Measurements from ENCODE around the gene CNOT4.
"Not testable (repeated sequence)": the region's sequence is repeated elsewhere in the genome, so short reads cannot be mapped to it uniquely, and the experiment has no call there.

Gene CNOT4

DNA sequence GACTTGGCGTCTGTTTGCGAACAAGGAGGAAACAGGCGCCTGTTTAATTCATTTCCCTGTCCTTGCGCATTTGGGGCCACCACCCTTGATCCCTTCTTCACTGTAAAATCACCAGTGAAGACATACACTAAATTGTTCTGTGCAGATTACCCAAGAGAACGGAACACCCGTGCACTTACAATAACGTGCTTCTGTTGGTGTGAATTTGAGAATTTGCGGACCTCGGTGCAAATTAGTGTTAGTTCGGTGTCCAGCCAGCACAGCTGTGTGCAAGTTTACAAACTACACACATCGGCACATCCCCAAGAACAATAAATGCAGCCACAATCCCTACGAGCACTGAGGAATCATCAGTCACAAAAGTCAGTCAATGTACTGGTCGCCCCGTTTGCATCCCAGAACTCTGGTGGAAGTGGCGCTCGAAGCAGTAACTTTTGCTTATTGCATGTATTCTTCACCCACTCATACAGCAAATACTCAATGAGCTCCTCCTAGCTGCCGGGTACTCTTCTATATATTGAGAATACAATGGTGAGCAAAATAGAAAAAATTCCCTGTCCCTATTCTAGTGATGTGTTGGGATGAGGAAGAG is 786 bp upstream of the CNOT4 start:
- H3K27me3 ChIP-seq (ENCODE audit: control insufficient read depth, insufficient read depth, low read length): no peaks in the 10 kb centered on the region
- H3K4me2 ChIP-seq (ENCODE audit: low read length): peak overlapping the region; percentile 98
- peak overlapping the region; percentile 99 for H3K9ac ChIP-seq (ENCODE audit: low read depth, low read length)
- H3K36me3 ChIP-seq (ENCODE audit: insufficient read depth, low read length): no peaks in the 10 kb centered on the region
- peaks cover 23% of the 10 kb centered on the region for H3K4me1 ChIP-seq (ENCODE audit: control insufficient read depth, insufficient read depth, low read length)
- peak overlapping the region; percentile 99 for H3K4me3 ChIP-seq (ENCODE audit: low read length)
- H3K9me3 ChIP-seq (replicated peaks; ENCODE audit: low read length): no peaks in the 10 kb centered on the region

- H3K36me3 ChIP-seq (ENCODE audit: insufficient read depth, low read length): no peaks in the 10 kb centered on the region
- H3K4me3 ChIP-seq (ENCODE audit: low read length): peak overlapping the region; percentile 99
- H3K27me3 ChIP-seq (ENCODE audit: control insufficient read depth, insufficient read depth, low read length): no peaks in the 10 kb centered on the region
- peak overlapping the region; percentile 99 for H3K9ac ChIP-seq (ENCODE audit: low read depth, low read length)
- no peaks in the 10 kb centered on the region for H3K9me3 ChIP-seq (replicated peaks; ENCODE audit: low read length)
- peaks cover 23% of the 10 kb centered on the region for H3K4me1 ChIP-seq (ENCODE audit: control insufficient read depth, insufficient read depth, low read length)
- H3K4me2 ChIP-seq (ENCODE audit: low read length): peak overlapping the region; percentile 91
Measured at GRCh38 chr7:135509589-135509838, 388 bp downstream of the CNOT4 start.

DNA sequence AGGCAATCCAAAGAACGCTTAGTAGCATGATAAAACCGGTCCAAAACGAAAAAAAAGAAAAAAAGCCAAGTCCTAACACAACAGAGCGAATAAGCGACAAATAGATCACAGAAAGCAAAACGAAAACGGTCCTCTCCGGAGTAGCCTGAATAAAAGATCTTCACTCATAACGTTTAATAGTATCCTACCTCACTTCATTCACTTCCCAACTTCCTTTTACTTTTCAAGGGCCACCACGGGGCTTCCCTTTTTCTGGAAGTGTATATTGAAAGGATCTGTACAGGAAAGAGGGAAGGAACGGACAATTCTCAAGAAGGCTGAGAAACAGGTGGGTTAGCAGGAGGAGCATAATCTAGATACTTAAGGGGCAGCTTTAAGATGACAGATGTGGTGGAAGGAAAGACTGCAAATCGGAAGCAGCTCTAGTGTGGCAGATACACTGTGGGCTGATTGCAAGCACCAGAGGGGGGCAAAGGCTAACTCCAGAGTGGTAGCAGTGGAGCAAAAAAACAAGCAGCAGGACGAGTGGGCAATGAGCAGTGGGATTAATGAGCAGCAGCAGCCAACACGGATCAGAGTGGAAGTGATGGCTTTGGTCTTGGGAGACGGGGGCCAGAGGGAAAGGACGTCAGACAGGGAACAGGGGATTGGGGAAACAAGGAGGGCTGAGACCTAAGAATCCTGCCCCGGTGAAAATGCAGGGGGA is 866 bp downstream of the CNOT4 start:
- peak overlapping the region; percentile 91 for H3K4me2 ChIP-seq (ENCODE audit: low read length)
- peak overlapping the region; percentile 99 for H3K9ac ChIP-seq (ENCODE audit: low read depth, low read length)
- H3K4me1 ChIP-seq (ENCODE audit: control insufficient read depth, insufficient read depth, low read length): peaks cover 23% of the 10 kb centered on the region
- H3K36me3 ChIP-seq (ENCODE audit: insufficient read depth, low read length): no peaks in the 10 kb centered on the region
- H3K4me3 ChIP-seq (ENCODE audit: low read length): peak overlapping the region; percentile 99
- no peaks in the 10 kb centered on the region for H3K27me3 ChIP-seq (ENCODE audit: control insufficient read depth, insufficient read depth, low read length)
- no peaks in the 10 kb centered on the region for H3K9me3 ChIP-seq (replicated peaks; ENCODE audit: low read length)

DNA sequence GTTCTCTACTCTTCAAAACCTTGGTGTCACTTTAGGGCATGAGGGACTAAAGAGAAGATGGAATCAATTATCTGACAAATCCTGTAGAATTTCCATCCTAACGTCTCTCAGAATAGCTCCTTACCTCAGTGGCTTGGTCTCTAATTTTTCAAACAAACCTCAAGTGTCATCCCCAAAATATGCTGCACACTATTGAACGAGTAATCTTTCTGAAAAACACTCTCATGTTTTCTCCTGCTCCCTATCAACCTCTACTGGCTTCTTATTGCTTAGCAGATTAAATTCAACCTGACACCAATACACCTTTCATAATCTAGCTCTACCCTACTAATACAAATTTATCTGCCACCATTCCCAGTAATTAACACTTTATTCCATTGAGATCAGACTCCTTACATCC is 8.5 kb downstream of the CNOT4 start:
- Histone ChIP-seq H3K27me3 (ENCODE audit: control insufficient read depth, insufficient read depth, low read length) (no peaks in the 10 kb centered on the region), H3K4me2 (ENCODE audit: low read length) (no peak overlapping the region), H3K9ac (ENCODE audit: low read depth, low read length) (no peak overlapping the region), H3K4me1 (ENCODE audit: control insufficient read depth, insufficient read depth, low read length) (no peaks in the 10 kb centered on the region), H3K36me3 (ENCODE audit: insufficient read depth, low read length) (no peaks in the 10 kb centered on the region), H3K9me3 (replicated peaks; ENCODE audit: low read length) (no peaks in the 10 kb centered on the region), H3K4me3 (ENCODE audit: low read length) (no peak overlapping the region)

- Histone ChIP-seq H3K9ac (ENCODE audit: low read depth, low read length) (no peak overlapping the region), H3K4me1 (ENCODE audit: control insufficient read depth, insufficient read depth, low read length) (no peaks in the 10 kb centered on the region)
Measured at GRCh38 chr7:135499818-135500217, 10.1 kb downstream of the CNOT4 start.

DNA sequence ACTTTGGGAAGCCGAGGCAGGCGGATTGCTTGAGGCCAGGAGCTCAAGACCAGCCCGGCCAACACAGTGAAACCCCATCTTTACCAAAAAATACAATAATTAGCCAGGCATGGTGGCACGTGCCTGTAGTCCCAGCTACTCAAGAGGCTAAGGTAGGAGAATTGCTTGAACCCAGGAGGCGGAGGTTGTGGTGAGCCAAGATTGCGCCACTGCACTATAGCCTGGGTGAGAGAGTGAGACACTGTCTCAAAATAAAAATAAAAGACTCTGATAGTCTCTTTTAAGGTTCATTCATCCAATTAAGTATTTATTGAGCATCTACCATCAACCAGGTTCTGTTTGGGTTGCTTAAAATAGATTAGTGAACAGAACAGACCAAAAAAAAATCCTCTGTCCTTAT is 12.7 kb downstream of the CNOT4 start:
- H3K36me3 ChIP-seq (ENCODE audit: insufficient read depth, low read length): not testable (repeated sequence)

More at GRCh38 chr7:135499818-135500217, 10.1 kb downstream of the CNOT4 start:
- Histone ChIP-seq H3K27me3 (ENCODE audit: control insufficient read depth, insufficient read depth, low read length) (no peaks in the 10 kb centered on the region), H3K4me3 (ENCODE audit: low read length) (no peak overlapping the region), H3K9me3 (replicated peaks; ENCODE audit: low read length) (no peaks in the 10 kb centered on the region), H3K36me3 (ENCODE audit: insufficient read depth, low read length) (no peaks in the 10 kb centered on the region), H3K4me2 (ENCODE audit: low read length) (no peak overlapping the region)

GRCh38 chr7:135493362-135493761 is 16.5 kb downstream of the CNOT4 start:
- no peak overlapping the region for H3K9ac ChIP-seq (ENCODE audit: low read depth, low read length)
- peaks cover 5% of the 10 kb centered on the region for H3K4me1 ChIP-seq (ENCODE audit: control insufficient read depth, insufficient read depth, low read length)
- H3K36me3 ChIP-seq (ENCODE audit: insufficient read depth, low read length): no peaks in the 10 kb centered on the region
- no peaks in the 10 kb centered on the region for H3K27me3 ChIP-seq (ENCODE audit: control insufficient read depth, insufficient read depth, low read length)
- no peaks in the 10 kb centered on the region for H3K9me3 ChIP-seq (replicated peaks; ENCODE audit: low read length)
- H3K4me2 ChIP-seq (ENCODE audit: low read length): no peak overlapping the region
- no peak overlapping the region for H3K4me3 ChIP-seq (ENCODE audit: low read length)

More for the DNA sequence above, 12.7 kb downstream of the CNOT4 start:
- not testable (repeated sequence) for H3K4me1 ChIP-seq (ENCODE audit: control insufficient read depth, insufficient read depth, low read length); H3K4me2 ChIP-seq (ENCODE audit: low read length); H3K9ac ChIP-seq (ENCODE audit: low read depth, low read length); H3K4me3 ChIP-seq (ENCODE audit: low read length); H3K27me3 ChIP-seq (ENCODE audit: control insufficient read depth, insufficient read depth, low read length); H3K9me3 ChIP-seq (replicated peaks; ENCODE audit: low read length)

DNA sequence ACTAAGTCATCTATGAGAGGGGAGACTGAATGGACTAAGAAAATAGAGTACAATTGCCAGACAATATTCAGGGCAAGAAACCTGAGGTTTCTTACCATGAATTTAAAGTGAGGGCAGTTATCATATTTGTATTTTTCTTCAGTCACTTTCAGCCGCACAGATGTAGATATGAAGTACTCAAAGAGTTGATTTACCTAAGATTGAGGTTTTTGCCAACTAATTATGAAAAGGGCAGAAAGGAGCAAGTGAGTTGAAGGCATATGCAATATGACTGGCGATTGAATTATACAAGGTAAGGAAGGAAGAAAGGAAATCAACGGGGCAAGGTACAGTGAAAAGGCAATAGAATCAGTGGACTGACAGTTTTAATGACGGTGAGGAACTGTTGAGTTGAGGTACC is 17.8 kb downstream of the CNOT4 start:
- H3K36me3 ChIP-seq (ENCODE audit: insufficient read depth, low read length): no peaks in the 10 kb centered on the region
- H3K27me3 ChIP-seq (ENCODE audit: control insufficient read depth, insufficient read depth, low read length): no peaks in the 10 kb centered on the region
- no peak overlapping the region for H3K4me2 ChIP-seq (ENCODE audit: low read length)
- H3K9ac ChIP-seq (ENCODE audit: low read depth, low read length): no peak overlapping the region
- peaks cover 5% of the 10 kb centered on the region for H3K4me1 ChIP-seq (ENCODE audit: control insufficient read depth, insufficient read depth, low read length)
- no peaks in the 10 kb centered on the region for H3K9me3 ChIP-seq (replicated peaks; ENCODE audit: low read length)
- no peak overlapping the region for H3K4me3 ChIP-seq (ENCODE audit: low read length)

DNA sequence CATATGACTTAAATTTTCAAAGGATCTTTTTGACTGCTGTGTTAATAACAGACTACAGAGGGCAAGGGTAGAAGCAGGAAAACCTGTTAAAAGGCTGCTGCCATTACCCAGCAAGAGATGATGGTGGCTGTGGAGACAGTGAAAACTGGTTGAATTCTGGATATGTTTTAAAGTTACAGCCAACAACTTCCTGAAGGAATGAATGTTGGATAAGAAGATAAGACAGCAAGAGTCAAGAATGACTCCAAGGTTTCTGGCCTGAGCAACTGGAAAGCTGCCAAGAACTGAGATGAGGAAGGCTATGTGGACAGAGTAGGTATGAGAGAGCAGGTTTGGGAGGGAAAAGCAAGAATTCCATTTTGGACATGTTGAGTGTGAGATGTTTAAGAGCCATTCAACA is 19.1 kb downstream of the CNOT4 start:
- Histone ChIP-seq H3K36me3 (ENCODE audit: insufficient read depth, low read length) (no peaks in the 10 kb centered on the region), H3K9me3 (replicated peaks; ENCODE audit: low read length) (no peaks in the 10 kb centered on the region), H3K4me3 (ENCODE audit: low read length) (no peak overlapping the region), H3K9ac (ENCODE audit: low read depth, low read length) (no peak overlapping the region), H3K4me2 (ENCODE audit: low read length) (no peak overlapping the region), H3K4me1 (ENCODE audit: control insufficient read depth, insufficient read depth, low read length) (peaks cover 11% of the 10 kb centered on the region), H3K27me3 (ENCODE audit: control insufficient read depth, insufficient read depth, low read length) (no peaks in the 10 kb centered on the region)

- Histone ChIP-seq H3K36me3 (ENCODE audit: insufficient read depth, low read length) (no peaks in the 10 kb centered on the region), H3K4me2 (ENCODE audit: low read length) (no peak overlapping the region), H3K9ac (ENCODE audit: low read depth, low read length) (no peak overlapping the region), H3K4me1 (ENCODE audit: control insufficient read depth, insufficient read depth, low read length) (peaks cover 11% of the 10 kb centered on the region), H3K27me3 (ENCODE audit: control insufficient read depth, insufficient read depth, low read length) (no peaks in the 10 kb centered on the region), H3K4me3 (ENCODE audit: low read length) (no peak overlapping the region), H3K9me3 (replicated peaks; ENCODE audit: low read length) (no peaks in the 10 kb centered on the region)
Measured at GRCh38 chr7:135489791-135490190, 20.1 kb downstream of the CNOT4 start.

DNA sequence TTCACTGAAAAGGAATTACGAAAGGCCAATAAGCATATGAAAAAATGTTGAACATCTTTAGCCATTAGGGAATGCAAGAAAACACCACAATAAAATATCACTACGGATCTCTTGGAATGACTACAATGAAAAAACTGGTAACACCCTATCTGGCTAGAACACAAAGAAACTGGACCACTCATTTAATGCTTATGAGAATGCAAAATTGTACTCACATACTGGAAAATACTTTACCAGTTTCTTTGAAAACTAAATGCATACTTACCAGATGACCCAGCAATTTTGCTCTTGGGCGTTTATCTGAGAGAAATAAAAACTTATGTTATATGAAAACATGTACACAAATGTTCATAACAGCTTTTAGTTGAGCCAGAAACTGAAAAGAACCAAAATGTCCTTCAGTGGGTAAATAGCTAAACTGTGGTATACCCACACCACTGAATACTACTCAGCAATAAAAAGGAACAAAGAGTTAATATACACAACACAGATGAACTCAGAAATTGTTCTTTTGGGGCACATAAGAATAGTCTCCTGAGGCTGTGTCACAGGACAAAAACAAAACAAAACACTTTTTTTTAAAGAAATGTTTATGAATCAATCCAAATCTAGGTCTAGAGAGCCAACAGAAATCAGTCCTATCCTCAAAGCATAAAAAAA is 23.5 kb downstream of the CNOT4 start:
- Histone ChIP-seq H3K4me3 (ENCODE audit: low read length) (no peak overlapping the region), H3K27me3 (ENCODE audit: control insufficient read depth, insufficient read depth, low read length) (no peaks in the 10 kb centered on the region), H3K9me3 (replicated peaks; ENCODE audit: low read length) (no peaks in the 10 kb centered on the region), H3K9ac (ENCODE audit: low read depth, low read length) (no peak overlapping the region), H3K36me3 (ENCODE audit: insufficient read depth, low read length) (no peaks in the 10 kb centered on the region), H3K4me1 (ENCODE audit: control insufficient read depth, insufficient read depth, low read length) (peaks cover 11% of the 10 kb centered on the region), H3K4me2 (ENCODE audit: low read length) (no peak overlapping the region)

DNA sequence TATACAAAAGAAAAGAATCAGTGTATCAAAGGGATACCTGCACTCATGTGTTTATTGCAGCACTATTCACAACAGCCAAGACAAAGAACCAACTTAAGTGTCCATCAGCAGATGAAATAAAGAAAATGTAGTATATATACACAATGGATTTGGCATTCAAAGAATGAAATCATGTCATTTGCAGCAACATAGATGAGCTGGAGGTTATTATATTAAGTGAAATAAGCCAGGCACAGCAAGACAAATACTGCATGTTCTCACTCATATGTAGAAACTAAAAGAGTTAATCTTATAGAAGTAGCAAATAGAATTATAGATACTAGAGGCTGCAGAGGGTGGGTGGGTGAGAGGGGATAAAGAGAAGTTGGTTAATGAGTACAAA is 28.3 kb downstream of the CNOT4 start:
- Histone ChIP-seq H3K4me3 (ENCODE audit: low read length) (no peak overlapping the region), H3K36me3 (ENCODE audit: insufficient read depth, low read length) (peaks cover 4% of the 10 kb centered on the region), H3K9me3 (replicated peaks; ENCODE audit: low read length) (no peaks in the 10 kb centered on the region), H3K4me1 (ENCODE audit: control insufficient read depth, insufficient read depth, low read length) (peaks cover 2% of the 10 kb centered on the region), H3K27me3 (ENCODE audit: control insufficient read depth, insufficient read depth, low read length) (no peaks in the 10 kb centered on the region), H3K9ac (ENCODE audit: low read depth, low read length) (no peak overlapping the region), H3K4me2 (ENCODE audit: low read length) (no peak overlapping the region)

All from skeletal muscle satellite cell (primary cell).